Muscle layer of colon (tissue), 2 donors: ENCODE measurements around the gene ATP1A3.
A peak's percentile ranks its signal among the peaks of the same experiment; 100 is the strongest.
"Not testable (repeated sequence)": the region's sequence is repeated elsewhere in the genome, so short reads cannot be mapped to it uniquely, and the experiment has no call there.

Source experiments
- H3K27ac ChIP-seq: one replicate; pipeline ENCODE4 v1.7.0; 2013; ENCODE audit warnings: low read depth, mild to moderate bottlenecking, low read length, moderate library complexity
- H3K27me3 ChIP-seq, 2 donors: one replicate each; pipeline ENCODE4 v1.7.0; 2013; ENCODE audit warnings: low read length in 2 of 2, mild to moderate bottlenecking in 2 of 2; ENCODE audit not compliant: insufficient read depth in 2 of 2, control insufficient read depth in 1 of 2
- H3K36me3 ChIP-seq: one replicate; pipeline ENCODE4 v1.7.0; 2013; ENCODE audit warnings: mild to moderate bottlenecking, low read length; ENCODE audit not compliant: insufficient read depth
- H3K4me1 ChIP-seq: one replicate; pipeline ENCODE4 v1.7.0; 2013; ENCODE audit warnings: mild to moderate bottlenecking, low read length; ENCODE audit not compliant: insufficient read depth
- H3K4me3 ChIP-seq, 2 donors: one replicate each; pipeline ENCODE4 v1.7.0; 2013; ENCODE audit warnings: low read length in 2 of 2, low read depth in 1 of 2, mild to moderate bottlenecking in 1 of 2, moderate library complexity in 1 of 2
- H3K9ac ChIP-seq: one replicate; pipeline ENCODE4 v1.7.0; 2013; ENCODE audit warnings: low read length
- H3K9me3 ChIP-seq: one replicate; pipeline ENCODE4 v1.7.0; 2013; ENCODE audit warnings: mild to moderate bottlenecking, low read length
- donor health status: abdominal sarcoma.
- donor health status: Adenocarcinoma of cecum.

ATP1A3 gene

DNA sequence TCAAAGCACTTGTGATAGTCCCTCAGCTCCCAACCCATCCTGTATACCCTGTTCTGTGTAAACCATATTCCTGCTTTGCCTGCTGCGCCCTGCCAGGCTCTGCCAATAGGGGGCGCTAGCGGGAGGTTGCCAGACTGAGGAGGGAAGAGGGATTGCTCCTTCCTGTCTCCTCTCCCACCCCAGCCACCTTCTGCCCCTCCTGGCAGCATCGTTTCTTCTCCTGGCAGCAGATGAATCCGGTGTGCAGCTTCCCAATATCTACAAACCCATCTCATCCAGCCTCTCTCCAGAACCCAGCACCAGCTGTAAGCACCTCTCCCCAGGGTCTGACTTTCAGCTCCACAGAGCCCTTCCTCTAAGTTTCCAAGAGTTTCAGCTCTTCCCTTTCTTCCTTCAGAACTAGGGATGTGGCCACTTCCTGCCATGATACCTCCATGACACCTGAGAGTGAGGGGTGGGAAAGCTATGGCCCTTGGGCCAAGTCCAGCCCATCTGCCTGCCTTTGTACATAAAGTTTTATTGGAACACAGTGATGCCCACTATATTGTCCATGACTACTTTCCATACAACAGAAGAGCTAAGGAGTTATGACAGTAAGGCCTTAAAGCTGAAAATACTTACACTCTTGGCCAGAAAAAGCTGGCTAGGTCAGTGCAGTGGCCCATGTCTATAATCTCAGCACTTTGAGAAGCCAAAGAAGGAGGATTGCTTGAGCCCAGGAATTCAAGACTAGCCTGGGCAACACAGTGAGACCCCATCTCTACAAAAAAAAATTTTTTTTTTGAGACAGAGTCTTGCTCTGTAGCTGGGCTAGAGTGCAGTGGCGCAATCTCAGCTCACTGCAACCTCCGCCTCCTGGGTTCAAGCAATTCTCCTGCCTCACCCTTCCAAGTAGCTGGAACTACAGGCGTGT lies 34.5 kb upstream of the ATP1A3 start:
- Histone ChIP-seq H3K9me3 (no peaks in the 10 kb centered on the region), H3K9ac (no peak overlapping the region), H3K36me3 (peaks cover 4% of the 10 kb centered on the region), H3K4me3 (no peak overlapping the region), H3K4me1 (peaks cover 26% of the 10 kb centered on the region), H3K27me3 (no peaks in the 10 kb centered on the region), H3K27ac (no peak overlapping the region)

DNA sequence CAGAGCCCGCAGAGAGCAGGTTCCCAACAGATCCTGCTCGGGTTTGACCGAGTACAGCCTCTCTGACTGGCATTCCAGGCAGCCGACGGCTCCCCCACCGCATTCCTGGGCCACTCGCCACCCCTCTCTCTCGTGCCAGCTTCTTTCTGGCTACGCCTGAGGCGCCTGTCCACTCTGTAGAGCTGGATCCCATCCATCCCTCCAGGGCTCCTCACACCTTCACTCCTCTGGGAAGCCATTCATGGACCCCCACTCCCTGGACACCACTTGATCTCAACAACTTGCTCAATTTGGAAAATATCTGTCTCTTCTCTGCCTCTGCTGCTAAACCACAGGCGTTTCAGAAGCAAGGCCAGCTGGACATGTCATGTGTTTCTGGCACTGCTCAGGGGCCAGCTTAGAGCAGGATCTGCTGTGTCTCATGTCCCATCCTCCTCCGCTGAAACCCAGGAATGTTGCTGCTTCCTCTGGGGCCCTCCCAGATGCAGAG lies 30.6 kb upstream of the ATP1A3 start:
- Histone ChIP-seq H3K36me3 (peaks cover 18% of the 10 kb centered on the region), H3K27me3 (no peaks in the 10 kb centered on the region), H3K4me1 (peaks cover 18% of the 10 kb centered on the region), H3K9ac (no peak overlapping the region), H3K9me3 (no peaks in the 10 kb centered on the region), H3K27ac (peak overlapping the region; percentile 54), H3K4me3 (no peak overlapping the region)

DNA sequence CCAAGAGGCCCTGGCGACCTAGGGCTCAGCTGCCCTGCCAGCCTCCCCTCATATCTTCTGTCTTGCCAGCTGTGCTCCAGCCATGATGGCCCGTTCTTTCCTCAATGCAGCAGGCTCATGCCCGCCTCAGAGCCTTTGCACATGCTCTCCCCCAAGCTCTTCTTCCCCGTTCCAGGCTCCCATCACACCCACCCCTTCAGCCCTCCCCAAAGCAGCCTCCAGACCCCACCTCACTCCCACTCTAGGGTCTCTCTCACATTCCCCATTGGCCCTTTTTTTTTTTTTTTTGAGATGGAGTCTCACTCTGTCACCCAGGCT lies 29.9 kb upstream of the ATP1A3 start:
- no peak overlapping the region for H3K27ac ChIP-seq
- peaks cover 18% of the 10 kb centered on the region for H3K36me3 ChIP-seq
- no peak overlapping the region for H3K4me3 ChIP-seq

DNA sequence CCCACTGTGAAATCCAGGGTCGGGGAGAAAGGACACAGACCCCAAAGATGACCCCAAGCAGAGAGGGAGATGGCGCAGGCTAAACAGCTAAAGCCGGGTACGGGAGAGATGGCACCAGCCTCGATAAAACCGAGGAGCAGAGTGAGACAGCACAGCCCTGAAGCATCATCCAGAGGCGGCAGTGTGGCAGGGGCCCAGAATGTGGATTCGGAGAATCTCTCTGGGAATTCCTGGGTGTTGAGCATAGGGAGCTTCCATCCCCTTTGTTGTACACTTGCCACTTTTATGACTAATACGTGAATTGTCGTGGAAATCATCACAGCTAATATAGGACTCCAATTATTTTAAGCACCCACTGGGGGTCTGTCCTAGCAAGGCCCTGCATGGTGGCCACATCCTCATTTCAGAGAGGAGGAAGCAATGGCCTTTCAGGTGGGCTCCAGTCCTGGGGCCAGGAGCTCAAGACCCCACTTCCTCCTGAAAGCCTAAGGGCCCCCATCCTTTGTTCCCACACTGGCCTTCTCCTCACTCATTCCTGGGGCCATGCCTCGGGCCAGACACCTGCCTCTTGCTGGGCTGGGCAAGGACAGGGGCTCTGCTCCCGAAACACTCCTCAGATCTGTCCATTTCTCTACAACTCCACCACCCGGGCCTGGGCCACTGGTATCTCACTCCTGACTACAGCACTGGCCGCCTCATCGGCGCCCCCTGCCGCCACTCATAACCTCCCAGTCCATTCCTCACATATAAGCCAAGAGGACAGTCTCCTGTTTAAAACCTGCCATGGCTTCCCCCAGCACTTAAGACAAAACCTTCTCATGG lies 29.3 kb upstream of the ATP1A3 start:
- Histone ChIP-seq H3K4me1 (peaks cover 18% of the 10 kb centered on the region), H3K4me3 (no peak overlapping the region), H3K27me3 (no peaks in the 10 kb centered on the region), H3K36me3 (peaks cover 18% of the 10 kb centered on the region), H3K9me3 (no peaks in the 10 kb centered on the region), H3K9ac (no peak overlapping the region), H3K27ac (no peak overlapping the region)

More for the DNA sequence above, 29.9 kb upstream of the ATP1A3 start:
- Histone ChIP-seq H3K9ac (no peak overlapping the region), H3K9me3 (no peaks in the 10 kb centered on the region), H3K27me3 (no peaks in the 10 kb centered on the region), H3K4me1 (peaks cover 18% of the 10 kb centered on the region)

DNA sequence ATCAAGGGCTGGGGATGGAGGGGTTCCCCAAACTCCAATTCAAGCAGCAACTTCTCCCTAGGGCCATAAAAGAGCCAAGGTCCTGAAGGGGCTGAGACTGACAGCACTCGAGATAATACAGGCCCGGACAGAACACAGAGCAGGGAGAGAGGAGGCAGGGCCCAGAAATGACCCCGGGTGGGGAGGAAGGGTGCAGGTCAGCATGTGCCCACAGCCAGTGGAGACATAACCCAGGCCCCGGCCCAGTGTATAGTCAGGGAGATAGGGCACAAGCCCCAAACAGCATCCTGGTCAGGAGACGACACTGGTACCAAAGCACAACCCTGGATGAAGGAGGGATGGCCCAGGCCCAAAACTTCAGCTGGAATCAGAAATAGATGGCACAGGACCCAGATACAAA lies 28.6 kb upstream of the ATP1A3 start:
- no peaks in the 10 kb centered on the region for H3K9me3 ChIP-seq

DNA sequence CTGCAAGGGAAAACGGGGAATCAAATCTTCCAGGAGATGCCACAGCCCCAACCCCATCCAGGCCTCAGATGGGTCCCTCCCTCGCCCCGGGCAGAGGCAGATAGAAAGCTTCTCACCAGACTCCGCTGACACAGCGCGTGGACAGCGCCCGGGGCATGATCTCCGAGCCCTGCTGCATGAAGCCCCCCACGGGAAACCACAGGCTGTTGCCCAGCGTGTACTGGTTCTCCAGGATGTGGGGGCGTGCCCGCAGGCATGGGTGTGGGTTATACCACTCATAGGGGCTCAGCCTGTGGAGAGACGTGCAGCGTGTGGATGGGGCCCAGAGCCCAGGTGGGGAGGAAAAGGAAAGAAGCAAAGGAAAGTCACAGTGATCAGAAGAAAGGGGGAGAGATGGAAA lies 27.2 kb upstream of the ATP1A3 start:
- H3K4me1 ChIP-seq, result peaks cover 18% of the 10 kb centered on the region
- no peaks in the 10 kb centered on the region for H3K9me3 ChIP-seq
- H3K36me3 ChIP-seq, result peaks cover 18% of the 10 kb centered on the region
- H3K27me3 ChIP-seq, result no peaks in the 10 kb centered on the region
- H3K9ac ChIP-seq, result no peak overlapping the region
- H3K27ac ChIP-seq, result no peak overlapping the region
- H3K4me3 ChIP-seq, result no peak overlapping the region

More for the DNA sequence above, 28.6 kb upstream of the ATP1A3 start:
- Histone ChIP-seq H3K4me3 (no peak overlapping the region), H3K9ac (no peak overlapping the region), H3K36me3 (peaks cover 18% of the 10 kb centered on the region), H3K27me3 (no peaks in the 10 kb centered on the region), H3K4me1 (peaks cover 18% of the 10 kb centered on the region), H3K27ac (no peak overlapping the region)

GRCh38 chr19:42018503-42019193 lies 24.6 kb upstream of the ATP1A3 start:
- Histone ChIP-seq H3K36me3 (peaks cover 18% of the 10 kb centered on the region), H3K4me1 (no peaks in the 10 kb centered on the region)

DNA sequence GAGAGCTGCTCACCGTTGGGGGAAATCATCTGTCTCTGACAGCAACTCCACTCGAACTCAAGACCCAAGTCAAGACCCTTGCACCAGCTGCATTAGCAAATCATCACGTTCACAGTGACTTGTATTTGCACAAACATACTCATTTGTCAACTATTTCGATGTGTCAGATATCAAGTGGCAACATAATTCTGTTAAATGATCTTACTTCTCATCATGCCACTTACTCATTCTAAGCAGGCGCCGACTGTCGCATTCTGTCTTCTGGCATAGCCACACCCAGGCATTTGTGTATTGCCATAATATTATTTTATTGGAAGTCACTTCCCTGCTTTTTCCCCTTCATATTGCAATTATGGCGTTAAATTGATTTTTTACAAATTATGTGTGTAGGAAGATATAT lies 23.0 kb upstream of the ATP1A3 start:
- H3K36me3 ChIP-seq, result peaks cover 13% of the 10 kb centered on the region
- H3K9ac ChIP-seq, result no peak overlapping the region

More at GRCh38 chr19:42018503-42019193, 24.6 kb upstream of the ATP1A3 start:
- Histone ChIP-seq H3K9me3 (no peaks in the 10 kb centered on the region), H3K27ac (no peak overlapping the region), H3K9ac (no peak overlapping the region), H3K4me3 (no peak overlapping the region), H3K27me3 (no peaks in the 10 kb centered on the region)

DNA sequence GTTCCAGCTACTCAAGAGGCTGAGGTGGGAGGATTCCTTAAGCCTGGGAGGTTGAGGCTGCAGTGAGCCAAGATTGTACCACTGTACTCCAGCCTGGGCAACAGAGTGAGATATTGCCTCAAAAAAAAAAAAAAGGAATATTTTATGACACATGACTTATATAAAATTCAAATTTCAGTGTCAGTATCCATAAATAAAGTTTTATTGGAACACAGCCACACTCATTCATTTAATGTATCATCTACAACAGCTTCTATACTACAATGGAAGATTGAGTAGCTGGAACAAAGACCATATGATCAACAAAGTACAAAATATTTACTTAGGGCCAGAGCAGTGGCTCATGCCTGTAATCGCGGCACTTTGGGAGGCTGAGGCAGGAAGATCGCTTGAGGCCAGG lies 18.7 kb upstream of the ATP1A3 start:
- H3K9me3 ChIP-seq, H3K4me3 ChIP-seq, H3K27ac ChIP-seq, H3K9ac ChIP-seq, H3K4me1 ChIP-seq, H3K36me3 ChIP-seq, H3K27me3 ChIP-seq: not testable (repeated sequence)

More for the DNA sequence above, 23.0 kb upstream of the ATP1A3 start:
- H3K4me1 ChIP-seq, result no peaks in the 10 kb centered on the region
- H3K27ac ChIP-seq, result no peak overlapping the region
- H3K4me3 ChIP-seq, result no peak overlapping the region
- no peaks in the 10 kb centered on the region for H3K27me3 ChIP-seq
- no peaks in the 10 kb centered on the region for H3K9me3 ChIP-seq

DNA sequence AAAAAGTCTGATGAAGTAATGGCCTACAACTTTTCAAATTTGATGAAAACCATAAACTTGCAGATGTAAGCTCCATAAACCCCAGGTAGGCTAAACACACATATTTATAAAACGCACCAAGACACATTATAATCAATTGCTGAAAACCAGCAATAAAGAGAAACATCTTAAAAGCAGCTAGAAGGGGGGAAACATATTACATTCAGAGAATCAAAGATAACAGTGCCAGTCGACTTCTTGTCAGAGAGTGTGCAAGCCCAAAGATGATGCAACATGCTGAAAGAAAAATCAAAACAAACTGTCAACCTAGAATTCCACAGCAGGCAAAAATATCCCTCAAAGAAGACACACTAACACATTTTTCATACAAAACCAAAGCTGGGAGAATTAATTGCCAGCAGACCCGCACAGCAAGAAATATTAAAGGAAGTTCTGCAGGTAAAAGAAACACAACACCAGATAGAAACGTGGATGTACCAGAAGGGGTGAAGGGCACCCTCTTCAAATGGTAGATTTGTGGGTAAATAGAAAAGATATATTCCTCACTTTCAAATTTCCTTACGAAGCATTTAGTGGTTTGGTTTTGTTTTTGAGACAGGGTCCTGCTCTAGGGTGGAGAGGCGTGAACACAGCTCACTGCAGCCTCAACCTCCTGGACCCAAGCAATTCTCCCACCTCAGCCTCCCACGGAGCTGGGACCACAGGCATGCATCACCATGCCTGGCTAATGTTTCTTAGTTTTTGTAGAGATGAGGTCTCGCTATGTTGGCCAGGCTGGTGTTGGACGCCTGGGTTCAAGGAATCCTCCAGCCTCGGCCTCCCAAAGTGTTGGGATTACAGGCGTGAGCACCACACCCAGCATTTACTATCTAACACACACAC lies 16.5 kb upstream of the ATP1A3 start:
- Histone ChIP-seq H3K9ac (no peak overlapping the region), H3K27ac (no peak overlapping the region), H3K36me3 (peaks cover 13% of the 10 kb centered on the region), H3K27me3 (peaks cover 0 to 3% of the 10 kb centered on the region in 2 donors), H3K9me3 (no peaks in the 10 kb centered on the region), H3K4me3 (no peak overlapping the region), H3K4me1 (no peaks in the 10 kb centered on the region)
